ENCODE data around the gene PAX5.

The PAX5 gene

GRCh38 chr9:36935768-36936497, 98.1 kb downstream of the PAX5 start:
- in situ Hi-C loops (cut with MboI; ENCODE audit: low sequenced_read_pairs), result no loop called here

GRCh38 chr9:36935332-36935731, 98.7 kb downstream of the PAX5 start:
- in situ Hi-C loops (cut with MboI; ENCODE audit: low sequenced_read_pairs), result no loop called here

- in situ Hi-C loops (cut with MboI; ENCODE audit: low sequenced_read_pairs), result no loop called here
Observed at GRCh38 chr9:36934478-36935065, 99.5 kb downstream of the PAX5 start.

GRCh38 chr9:36933676-36934215, 100.3 kb downstream of the PAX5 start:
- in situ Hi-C loops (cut with MboI; ENCODE audit: low sequenced_read_pairs), result no loop called here

- in situ Hi-C loops (cut with MboI; ENCODE audit: low sequenced_read_pairs), result no loop called here
Observed at GRCh38 chr9:36932198-36932597, 101.9 kb downstream of the PAX5 start.

- in situ Hi-C loops (cut with MboI; ENCODE audit: low sequenced_read_pairs), result no loop called here
Observed at GRCh38 chr9:36930941-36931340, 103.1 kb downstream of the PAX5 start.

GRCh38 chr9:36929350-36929675, 104.8 kb downstream of the PAX5 start:
- in situ Hi-C loops (cut with MboI; ENCODE audit: low sequenced_read_pairs), result no loop called here

GRCh38 chr9:36928670-36929349, 105.3 kb downstream of the PAX5 start:
- in situ Hi-C loops (cut with MboI; ENCODE audit: low sequenced_read_pairs), result no loop called here

GRCh38 chr9:36928210-36928609, 105.9 kb downstream of the PAX5 start:
- in situ Hi-C loops (cut with MboI; ENCODE audit: low sequenced_read_pairs), result no loop called here

- in situ Hi-C loops (cut with MboI; ENCODE audit: low sequenced_read_pairs), result no loop called here
Observed at GRCh38 chr9:36924757-36925432, 109.2 kb downstream of the PAX5 start.

- in situ Hi-C loops (cut with MboI; ENCODE audit: low sequenced_read_pairs), result no loop called here
Observed at GRCh38 chr9:36924071-36924470, 110.0 kb downstream of the PAX5 start.

- in situ Hi-C loops (cut with MboI; ENCODE audit: low sequenced_read_pairs), result no loop called here
Observed at GRCh38 chr9:36923025-36923625, 110.9 kb downstream of the PAX5 start.

GRCh38 chr9:36922548-36922947, 111.5 kb downstream of the PAX5 start:
- in situ Hi-C loops (cut with MboI; ENCODE audit: low sequenced_read_pairs), result no loop called here

- in situ Hi-C loops (cut with MboI; ENCODE audit: low sequenced_read_pairs), result no loop called here
Observed at GRCh38 chr9:36914212-36914577, 119.9 kb downstream of the PAX5 start.

GRCh38 chr9:36913393-36914211, 120.5 kb downstream of the PAX5 start:
- in situ Hi-C loops (cut with MboI; ENCODE audit: low sequenced_read_pairs), result no loop called here

GRCh38 chr9:36912620-36913019, 121.4 kb downstream of the PAX5 start:
- in situ Hi-C loops (cut with MboI; ENCODE audit: low sequenced_read_pairs), result no loop called here

- in situ Hi-C loops (cut with MboI; ENCODE audit: low sequenced_read_pairs), result no loop called here
Observed at GRCh38 chr9:36911601-36912412, 122.3 kb downstream of the PAX5 start.

GRCh38 chr9:36911037-36911436, 123.0 kb downstream of the PAX5 start:
- in situ Hi-C loops (cut with MboI; ENCODE audit: low sequenced_read_pairs), result no loop called here

GRCh38 chr9:36906492-36906891, 127.6 kb downstream of the PAX5 start:
- in situ Hi-C loops (cut with MboI; ENCODE audit: low sequenced_read_pairs), result no loop called here

Measured in HL-60/S4 treated with phorbol 12-myristate 13-acetate at 8.2 ng/mL for 4 days and 3 days (cell line).